ENCODE results near the gene RGS6.

The RGS6 gene

GRCh38 chr14:72528059-72528862 lies 596.0 kb downstream of the RGS6 start:
- H3K4me3 ChIP-seq, result no peak overlapping the region
- no peak for TF ChIP-seq CTCF (IDR thresholded peaks at IDR 0.05)
- H3K9me3 ChIP-seq, result peaks cover 0 to 5% (median 0%) of the 10 kb centered on the region in 3 donors
- no peak for DNase-seq
- H3K27me3 ChIP-seq, result no peaks in the 10 kb centered on the region
- H3K4me1 ChIP-seq, result peaks cover 0 to 10% (median 0%) of the 10 kb centered on the region in 4 donors
- no peaks in the 10 kb centered on the region for H3K36me3 ChIP-seq
- intact Hi-C loops (cut with DNase I; ENCODE audit: low total_unique reads), result no loop called here
- H3K27ac ChIP-seq, result no peak overlapping the region

- H3K9me3 ChIP-seq, result peaks cover 0 to 5% (median 0%) of the 10 kb centered on the region in 3 donors
- intact Hi-C loops (cut with DNase I; ENCODE audit: low total_unique reads), result no loop called here
- no peak overlapping the region for H3K4me3 ChIP-seq
- no peak for DNase-seq
- H3K27ac ChIP-seq, result no peak overlapping the region
- H3K36me3 ChIP-seq, result no peaks in the 10 kb centered on the region
- H3K4me1 ChIP-seq, result peaks cover 0 to 7% (median 0%) of the 10 kb centered on the region in 4 donors
- no peaks in the 10 kb centered on the region for H3K27me3 ChIP-seq
- no peak for TF ChIP-seq CTCF (IDR thresholded peaks at IDR 0.05)
These were observed 596.6 kb downstream of the RGS6 start for GRCh38 chr14:72528863-72529175.

- intact Hi-C loops (cut with DNase I; ENCODE audit: low total_unique reads), result no loop called here
- H3K4me1 ChIP-seq, result no peaks in the 10 kb centered on the region
- H3K9me3 ChIP-seq, result peaks cover 0 to 5% (median 0%) of the 10 kb centered on the region in 3 donors
- H3K27me3 ChIP-seq, result no peaks in the 10 kb centered on the region
- no peak for DNase-seq
- H3K4me3 ChIP-seq, result no peak overlapping the region
- no peak for TF ChIP-seq CTCF (IDR thresholded peaks at IDR 0.05)
- H3K27ac ChIP-seq, result no peak overlapping the region
- peaks cover 0 to 9% (median 0%) of the 10 kb centered on the region in 3 donors for H3K36me3 ChIP-seq
These were observed 600.6 kb downstream of the RGS6 start for GRCh38 chr14:72532686-72533454.

- Histone ChIP-seq H3K36me3 (peaks cover 0 to 9% (median 0%) of the 10 kb centered on the region in 3 donors), H3K4me1 (no peaks in the 10 kb centered on the region), H3K4me3 (no peak overlapping the region), H3K27ac (no peak overlapping the region), H3K9me3 (peaks cover 0 to 5% (median 0%) of the 10 kb centered on the region in 3 donors), H3K27me3 (no peaks in the 10 kb centered on the region)
- no peak for TF ChIP-seq CTCF (IDR thresholded peaks at IDR 0.05)
- no peak for DNase-seq
- intact Hi-C loops (cut with DNase I; ENCODE audit: low total_unique reads), result no loop called here
These were observed 603.3 kb downstream of the RGS6 start for GRCh38 chr14:72535485-72535884.

- Histone ChIP-seq H3K4me1 (peaks cover 0 to 2% (median 0%) of the 10 kb centered on the region in 4 donors), H3K36me3 (peaks cover 0 to 9% (median 0%) of the 10 kb centered on the region in 3 donors), H3K27ac (no peak overlapping the region), H3K9me3 (no peaks in the 10 kb centered on the region), H3K4me3 (no peak overlapping the region), H3K27me3 (no peaks in the 10 kb centered on the region)
- intact Hi-C loops (cut with DNase I; ENCODE audit: low total_unique reads), result no loop called here
- no peak for DNase-seq
- TF ChIP-seq CTCF (IDR thresholded peaks at IDR 0.05), result no peak
These were observed 606.2 kb downstream of the RGS6 start for GRCh38 chr14:72538387-72538786.
